ENCODE results near the gene TBC1D5. TPM values are rescaled to one million over a fixed set of nuclear protein-coding genes. Genes with fewer than 3 reads are reported as not detected.

Gene TBC1D5
- total and polyA plus RNA-seq, 2 of the 4 experiments (the other 2 are of a cell fraction): 16.4 to 57.0 TPM

- H3K56ac ChIP-seq (ENCODE audit: extremely low read depth, insufficient read depth, low read length): no peak overlapping the region
- BruUV-seq (replicated peaks): no TSS peak
- no peak overlapping the region for H4K91ac ChIP-seq (ENCODE audit: insufficient read depth, low read depth, low read length)
- H4K8ac ChIP-seq (ENCODE audit: low read depth in 2 of 2, low read length in 2 of 2): no peak overlapping the region
- H3K9ac ChIP-seq (ENCODE audit: low read depth, low read length): no peak overlapping the region
- no peaks in the 10 kb centered on the region for H3K9me3 ChIP-seq (ENCODE audit: control insufficient read depth, insufficient read depth, low read length)
- H3K9me1 ChIP-seq (ENCODE audit: insufficient read depth, low read length): peaks cover 2% of the 10 kb centered on the region; the same call in 1 of the 2 replicates
- dilution Hi-C loops (cut with HindIII; ENCODE audit: low sequenced_read_pairs, unreplicated experiment) (no loop called here), intact Hi-C loops (cut with micrococcal nuclease) (no loop called here), in situ Hi-C loops (cut with MboI; ENCODE audit: low sequenced_read_pairs) (no loop called here)
- ChIA-PET CTCF (no interaction called here), POLR2A (ENCODE audit: unreplicated experiment) (no interaction called here)
- no peak for DNase-seq
- no peak for ATAC-seq (ENCODE audit: low read depth)
- H2AFZ ChIP-seq (replicated peaks; ENCODE audit: low read length, poor library complexity): no peak overlapping the region
- no peaks in the 10 kb centered on the region for H3K36me3 ChIP-seq (ENCODE audit: control insufficient read depth, insufficient read depth, low read length)
- H2BK20ac ChIP-seq (ENCODE audit: low read depth, low read length): no peak overlapping the region
- 13% methylated on average over 1 of the region's 3 CpGs; no CpG with 5 or more reads in 1 of the 2 experiments for WGBS, 2 experiments (ENCODE audit: extremely low coverage in 2 of 2, insufficient read length in 1 of 2)
- H4K5ac ChIP-seq (ENCODE audit: low read depth, low read length): no peak overlapping the region
- TF ChIP-seq BHLHE40 (IDR thresholded peaks at IDR 0.05; ENCODE audit: low read depth, low read length): no peak
- TF ChIP-seq NFE2L2 (IDR thresholded peaks at IDR 0.05; ENCODE audit: low read depth, low read length): no peak
- no peak for TF ChIP-seq RCOR1 (IDR thresholded peaks at IDR 0.05; ENCODE audit: insufficient replicate concordance, low read length)
- TF ChIP-seq, protein P1, sequence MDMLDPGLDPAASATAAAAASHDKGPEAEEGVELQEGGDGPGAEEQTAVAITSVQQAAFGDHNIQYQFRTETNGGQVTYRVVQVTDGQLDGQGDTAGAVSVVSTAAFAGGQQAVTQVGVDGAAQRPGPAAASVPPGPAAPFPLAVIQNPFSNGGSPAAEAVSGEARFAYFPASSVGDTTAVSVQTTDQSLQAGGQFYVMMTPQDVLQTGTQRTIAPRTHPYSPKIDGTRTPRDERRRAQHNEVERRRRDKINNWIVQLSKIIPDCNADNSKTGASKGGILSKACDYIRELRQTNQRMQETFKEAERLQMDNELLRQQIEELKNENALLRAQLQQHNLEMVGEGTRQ (IDR thresholded peaks at IDR 0.05; ENCODE audit: low read depth, low read length): no peak
- TF ChIP-seq RFX5 (IDR thresholded peaks at IDR 0.05; ENCODE audit: low read depth, low read length): no peak
- no peak overlapping the region for H2AK9ac ChIP-seq (replicated peaks; ENCODE audit: low read depth, low read length, poor library complexity)
- H4K20me1 ChIP-seq (ENCODE audit: insufficient read depth, low read length): no peaks in the 10 kb centered on the region
- no peaks in the 10 kb centered on the region for H3K27me3 ChIP-seq (ENCODE audit: control insufficient read depth, insufficient read depth, low read length)
- H3K4me1 ChIP-seq (ENCODE audit: control insufficient read depth, insufficient read depth, low read length): no peaks in the 10 kb centered on the region
- no peak overlapping the region for H3K23ac ChIP-seq (ENCODE audit: low read depth, low read length)
- no peak overlapping the region for H3K14ac ChIP-seq (replicated peaks; ENCODE audit: low read depth, low read length)
- no peak overlapping the region for H3K4me3 ChIP-seq (ENCODE audit: insufficient read depth, low read depth, low read length)
- H2BK5ac ChIP-seq (ENCODE audit: low read depth, low read length, poor library complexity, severe bottlenecking): no peak overlapping the region
- no peak overlapping the region for H3K27ac ChIP-seq (ENCODE audit: insufficient read depth, low read length)
- H3K18ac ChIP-seq (ENCODE audit: low read depth, low read length): no peak overlapping the region
- H2BK15ac ChIP-seq (ENCODE audit: low read depth, low read length): no peak overlapping the region
- H2BK120ac ChIP-seq (ENCODE audit: low read depth, low read length): no peak overlapping the region
- no peaks in the 10 kb centered on the region for H3K79me1 ChIP-seq (ENCODE audit: low read depth in 1 of 2, low read length in 2 of 2)
- H3K4me2 ChIP-seq (ENCODE audit: low read depth, low read length): no peak overlapping the region
- no peak overlapping the region for H3K4ac ChIP-seq (ENCODE audit: low read depth, low read length)
- no peak overlapping the region for H2AK5ac ChIP-seq (ENCODE audit: low read depth, low read length)
Observed at GRCh38 chr3:17315897-17316296, 426.5 kb downstream of the TBC1D5 start.

Measured in IMR-90 (cell line).